Measurements from ENCODE around the gene SGCE.

SGCE gene

DNA sequence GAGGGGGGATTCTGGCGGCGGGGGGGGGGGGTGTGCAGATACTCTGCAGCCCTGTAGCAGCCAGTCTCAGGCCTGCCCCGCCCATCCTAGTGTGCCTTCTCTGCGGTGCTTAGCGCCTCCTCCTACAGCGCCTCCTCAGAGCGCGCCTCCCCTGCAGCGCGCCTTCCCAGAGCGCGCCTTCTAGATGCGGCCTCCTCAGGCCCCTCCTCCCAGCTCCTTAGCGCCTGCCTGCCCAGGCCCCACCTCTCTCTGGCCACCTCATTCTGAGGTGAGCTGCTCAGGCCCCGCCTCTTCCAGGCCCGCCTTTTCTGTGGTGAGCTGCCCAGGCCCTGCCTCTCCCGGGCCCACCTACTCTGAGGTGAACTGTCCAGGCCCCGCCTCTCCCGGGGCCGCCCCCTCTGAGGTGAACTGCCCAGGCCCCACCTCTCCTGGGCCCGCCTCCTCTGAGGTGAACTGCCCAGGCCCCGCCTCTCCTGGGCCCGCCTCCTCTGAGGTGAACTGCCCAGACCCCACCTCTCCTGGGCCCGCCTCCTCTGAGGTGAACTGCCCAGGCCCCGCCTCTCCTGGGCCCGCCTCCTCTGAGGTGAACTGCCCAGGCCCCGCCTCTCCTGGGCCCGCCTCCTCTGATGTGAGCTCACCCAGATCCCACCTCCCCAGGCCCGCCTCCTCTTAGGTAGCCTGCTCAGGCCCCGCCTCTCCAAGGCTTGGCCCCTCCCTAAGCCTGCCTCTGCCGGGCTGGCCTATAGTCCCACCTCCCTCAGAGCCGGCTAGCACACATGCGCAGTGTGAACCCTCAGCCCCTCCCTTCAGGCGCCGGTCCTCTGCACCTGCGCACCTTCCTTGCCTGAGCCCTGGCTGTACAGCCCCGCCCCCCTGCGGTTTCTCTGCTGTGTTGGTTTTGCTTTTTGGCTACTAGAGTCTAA lies 2.1 kb upstream of the SGCE start:
- peak; percentile 92 for DNase-seq

GRCh38 chr7:94656925-94657731 lies 1.2 kb upstream of the SGCE start:
- DNase-seq, result peak; percentile 38

DNA sequence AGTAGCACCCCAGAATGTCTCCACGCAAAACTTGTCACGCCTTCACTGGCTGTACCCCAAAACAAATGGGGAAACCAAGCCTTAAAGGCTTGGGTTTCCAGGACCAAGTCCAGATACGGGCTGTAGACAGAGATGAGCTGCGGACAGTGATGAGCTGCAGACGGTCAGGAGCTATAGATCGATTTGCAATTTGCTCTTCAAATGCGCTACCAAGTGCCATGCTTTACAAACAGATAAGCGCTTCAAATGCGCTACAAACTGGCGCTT lies 658 bp upstream of the SGCE start:
- DNase-seq, result no peak

DNA sequence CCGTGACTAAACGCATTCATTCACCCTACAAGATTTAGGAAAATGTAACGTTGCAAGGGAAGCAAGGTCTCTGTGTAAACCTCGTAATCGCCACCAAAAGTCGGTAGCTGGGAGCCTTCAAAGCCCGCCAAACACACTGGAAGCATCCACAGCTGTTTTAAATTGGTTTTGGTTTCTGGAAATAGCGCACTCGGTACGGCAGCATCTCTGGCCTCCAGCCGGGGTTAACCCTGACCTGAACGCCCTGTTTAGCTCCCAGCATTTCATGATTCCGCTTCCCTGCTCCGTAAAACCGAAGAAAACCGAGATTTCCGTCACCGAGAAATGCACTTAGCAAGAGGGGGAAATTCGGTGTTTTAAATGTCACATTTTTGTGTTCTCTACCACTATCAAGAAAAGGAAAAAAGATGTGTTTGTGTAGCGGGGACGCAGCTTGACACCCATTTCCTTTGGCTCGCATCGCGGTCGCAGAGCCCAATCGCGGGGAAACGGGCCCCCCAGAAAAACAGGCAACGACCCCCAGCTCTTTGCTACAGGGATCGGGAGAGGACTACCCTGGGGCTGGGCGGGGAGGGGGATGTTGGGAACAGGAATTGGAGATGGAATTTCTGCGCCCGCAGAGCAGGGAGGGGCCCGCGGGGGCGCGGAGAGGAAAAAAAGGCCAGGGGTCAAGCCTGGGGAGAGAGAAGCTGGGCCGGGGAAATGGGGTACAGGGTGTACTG lies 646 bp downstream of the SGCE start:
- DNase-seq, result peak; percentile 78

DNA sequence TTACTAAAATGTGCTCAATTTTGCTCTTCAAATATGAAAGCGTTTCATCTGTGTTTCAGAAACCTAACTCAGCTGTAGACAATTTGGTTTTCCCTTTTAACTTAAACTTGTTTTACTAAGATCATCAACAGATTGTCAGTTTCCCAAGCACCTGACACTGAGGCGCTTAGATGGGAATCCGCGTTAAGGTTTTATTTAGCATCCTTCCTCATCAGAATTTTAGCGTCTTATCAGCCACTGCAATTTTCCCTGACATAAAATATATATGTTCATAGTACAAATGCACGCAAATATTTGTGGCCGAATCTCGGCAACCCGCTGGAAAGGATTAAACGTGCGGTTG lies 1.2 kb downstream of the SGCE start:
- no peak for DNase-seq

DNA sequence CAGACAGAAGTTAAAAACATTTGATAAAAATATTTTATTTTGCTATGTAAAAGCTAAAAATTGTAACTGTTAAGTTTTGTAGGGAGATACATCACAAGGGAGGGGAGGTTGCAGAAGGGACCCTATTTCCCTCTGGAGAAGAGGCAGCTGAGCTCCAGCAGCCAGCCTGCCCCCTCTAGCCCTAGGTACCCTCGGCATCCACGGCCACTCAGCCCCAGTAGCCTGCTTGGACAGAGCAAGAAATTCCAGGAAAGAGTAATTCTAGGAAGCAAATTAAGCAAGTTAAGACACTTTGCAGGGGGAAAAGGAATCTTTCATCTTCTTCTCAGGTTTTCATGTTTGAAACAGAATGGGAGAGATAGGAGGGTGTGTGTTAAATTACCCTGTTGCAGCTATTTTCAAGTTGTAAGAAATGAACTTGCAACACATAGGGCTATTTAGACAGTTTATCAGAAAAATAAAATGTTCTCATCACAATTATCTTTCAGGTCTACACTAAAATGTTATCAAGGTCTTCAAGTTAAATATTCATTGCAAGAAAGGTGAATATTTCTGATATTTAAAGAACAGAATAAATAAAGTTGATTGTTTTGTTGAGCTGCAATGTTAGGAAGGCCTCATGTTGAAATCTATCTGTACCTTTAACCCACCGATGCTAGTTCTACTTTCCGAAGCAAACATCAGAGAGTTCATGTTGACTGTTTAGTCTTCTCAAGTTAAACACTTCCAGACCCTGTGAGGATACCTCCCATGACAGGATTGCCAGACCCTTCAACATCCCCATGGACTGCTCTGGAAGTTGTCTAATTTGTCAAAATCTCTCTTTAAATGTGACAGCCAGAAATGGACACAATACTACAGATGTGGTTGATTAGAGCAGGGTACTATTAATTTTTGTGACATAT lies 5.5 kb downstream of the SGCE start:
- no peak for DNase-seq

DNA sequence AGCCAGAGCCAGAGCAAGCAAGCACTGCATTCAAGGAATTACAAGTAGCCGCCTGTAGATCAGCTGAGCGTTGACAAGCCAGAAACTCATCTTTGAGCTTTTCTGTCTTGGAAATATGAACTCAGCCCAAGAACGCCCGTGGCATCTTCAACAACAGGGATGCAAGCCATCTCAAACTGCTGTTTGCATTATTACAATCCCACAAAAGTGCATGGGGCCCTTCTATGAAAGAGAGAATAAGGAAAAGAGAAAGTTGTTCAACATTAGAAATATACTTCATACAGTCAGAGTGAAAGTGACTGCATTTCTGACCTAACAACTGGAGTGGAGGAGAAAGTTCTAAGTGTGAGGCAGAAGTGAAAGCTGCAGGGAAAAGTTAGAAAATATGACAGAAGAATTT lies 6.5 kb downstream of the SGCE start:
- DNase-seq, result peak; percentile 15

DNA sequence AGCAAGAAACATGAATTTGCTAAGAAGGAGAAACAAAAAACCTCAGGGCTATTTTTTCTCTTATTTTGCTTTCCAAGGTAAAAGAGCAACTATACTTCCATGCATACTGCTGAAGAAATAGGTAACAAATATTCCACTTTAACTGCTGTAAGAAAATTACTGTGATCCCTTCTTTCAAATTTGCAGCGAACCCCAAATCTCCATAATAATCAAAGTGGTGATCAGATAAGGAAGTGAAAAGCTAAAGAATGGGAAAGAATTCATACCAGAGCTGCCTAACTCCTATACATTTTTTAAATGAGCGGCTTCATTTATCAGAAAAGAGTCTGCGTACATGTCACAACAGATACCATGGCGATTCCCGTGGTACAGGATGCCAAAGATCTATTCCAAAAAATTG lies 7.2 kb downstream of the SGCE start:
- DNase-seq, result no peak

DNA sequence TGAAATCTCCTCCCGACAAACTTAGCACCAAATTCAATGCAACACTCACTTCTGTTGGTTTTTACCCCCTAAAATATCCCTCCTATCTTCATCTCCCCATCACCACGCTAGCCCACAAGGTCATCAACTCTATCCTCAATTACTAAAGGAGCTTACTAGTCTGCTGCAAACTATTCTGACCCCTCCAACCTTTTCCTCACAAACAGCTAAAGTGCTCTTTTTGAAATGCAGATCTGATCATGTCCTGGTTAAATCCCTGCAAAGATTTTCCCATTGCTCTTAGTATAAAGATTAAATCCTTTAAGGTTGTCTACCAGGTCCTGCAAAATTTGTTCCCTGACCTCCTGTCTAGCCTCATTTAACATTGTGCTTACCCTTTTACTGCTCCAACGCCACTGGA lies 8.6 kb downstream of the SGCE start:
- no peak for DNase-seq

- DNase-seq, result no peak
These were observed 12.0 kb downstream of the SGCE start for GRCh38 chr7:94643771-94644545.

- no peak for DNase-seq
These were observed 12.9 kb downstream of the SGCE start for GRCh38 chr7:94642838-94643653.

DNA sequence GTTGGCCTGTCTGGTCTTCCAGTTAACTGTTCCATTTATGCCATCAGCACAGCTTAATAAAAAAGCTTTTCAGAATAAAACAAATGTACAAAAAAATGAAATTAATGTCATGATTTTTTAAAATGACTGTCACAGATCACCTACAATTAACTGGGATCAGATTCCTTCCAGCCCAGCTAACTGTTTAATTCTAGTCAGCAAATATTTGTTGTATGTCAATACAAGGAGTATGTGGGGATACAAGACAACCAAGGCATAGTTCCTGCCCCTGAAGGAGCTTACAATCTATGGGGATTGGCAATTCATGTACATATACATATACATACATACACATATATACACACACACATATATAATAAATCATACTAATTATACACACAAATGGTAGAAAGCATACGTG lies 16.5 kb downstream of the SGCE start:
- no peak for DNase-seq

DNA sequence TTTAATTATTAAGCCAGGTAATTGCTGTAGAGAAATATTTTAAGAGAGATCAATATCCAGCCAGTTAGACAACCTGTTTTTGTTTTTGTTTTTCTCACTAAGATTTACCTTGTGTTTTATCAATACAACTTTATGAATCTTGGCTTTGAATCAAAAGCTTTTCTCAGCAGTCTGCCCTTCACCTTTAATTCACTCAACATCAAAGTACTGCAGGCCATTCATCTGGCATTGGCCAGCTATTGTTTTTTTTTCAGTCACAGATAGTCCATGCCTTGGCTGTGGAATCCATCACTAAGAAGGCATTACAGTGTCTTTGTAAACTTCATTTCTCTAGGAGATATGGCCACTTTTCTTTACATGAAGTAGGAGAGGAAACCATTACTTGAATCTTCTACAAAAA lies 20.2 kb downstream of the SGCE start:
- no peak for DNase-seq

- DNase-seq, result no peak
These were observed 21.4 kb downstream of the SGCE start for GRCh38 chr7:94634502-94634901.

DNA sequence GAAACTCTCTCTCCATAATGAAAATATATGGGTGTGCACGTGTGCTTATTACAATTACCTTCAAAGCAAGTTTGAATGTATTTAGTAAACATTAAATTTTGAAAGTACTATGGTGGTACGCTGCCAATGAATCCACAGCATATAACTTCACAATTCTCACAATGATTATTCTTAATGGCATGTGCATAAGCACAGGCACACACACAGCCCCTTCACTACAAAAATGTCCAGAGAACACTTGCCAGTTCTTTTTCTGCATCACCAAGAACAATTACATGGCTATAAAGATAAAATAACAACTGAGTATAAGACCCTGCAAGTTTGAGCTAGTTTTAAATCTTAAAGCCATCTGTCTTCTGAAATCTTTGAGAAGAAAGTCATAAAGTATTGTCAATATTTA lies 22.2 kb downstream of the SGCE start:
- no peak for DNase-seq

DNA sequence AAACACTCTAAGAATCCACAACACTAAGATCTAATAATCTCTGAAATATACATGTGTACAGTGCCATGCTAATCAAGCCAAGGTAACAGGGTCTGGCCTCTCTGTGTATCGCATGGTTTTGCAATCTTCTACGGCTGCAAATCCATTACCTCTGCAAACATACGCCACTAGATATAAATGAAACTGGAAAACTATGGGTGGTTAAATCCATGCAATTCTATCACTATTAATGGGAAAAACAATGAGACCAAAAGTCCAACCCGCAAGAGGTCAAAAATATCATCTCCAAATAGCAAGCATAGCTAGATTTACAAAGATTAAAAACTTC lies 23.0 kb downstream of the SGCE start:
- no peak for DNase-seq

DNA sequence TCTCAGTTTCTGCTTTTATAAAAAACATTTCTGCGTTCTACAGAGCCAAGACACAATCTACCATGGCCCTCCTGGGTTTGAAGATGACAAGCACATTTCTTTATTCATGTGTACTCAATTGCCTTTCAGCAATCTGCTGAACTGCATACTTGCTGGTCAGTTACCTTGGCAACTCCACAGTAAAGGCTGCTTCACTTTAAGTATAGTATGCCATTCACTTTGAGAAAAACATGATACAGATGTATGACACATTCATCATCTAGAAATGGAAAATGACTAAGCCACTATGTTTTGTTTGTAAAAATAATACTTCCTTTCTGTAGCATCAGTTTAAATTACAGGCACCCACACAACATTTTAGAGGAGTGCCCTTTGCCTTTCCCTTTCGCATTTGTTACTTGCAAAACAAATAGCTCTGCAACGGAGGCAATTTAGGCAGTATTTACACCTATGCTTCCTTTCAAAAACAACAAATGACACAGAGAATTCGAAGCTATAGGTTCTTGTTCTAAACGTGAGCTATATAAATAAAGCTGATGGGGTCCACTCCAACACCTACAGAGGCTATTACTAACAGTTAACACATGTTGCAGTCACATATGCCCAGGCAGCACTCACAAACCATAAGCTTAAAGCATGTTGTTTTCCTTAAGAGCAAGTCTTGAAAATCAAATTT lies 23.5 kb downstream of the SGCE start:
- peak; percentile 83 for DNase-seq

GRCh38 chr7:94630855-94631254 lies 25.1 kb downstream of the SGCE start:
- no peak for DNase-seq

DNA sequence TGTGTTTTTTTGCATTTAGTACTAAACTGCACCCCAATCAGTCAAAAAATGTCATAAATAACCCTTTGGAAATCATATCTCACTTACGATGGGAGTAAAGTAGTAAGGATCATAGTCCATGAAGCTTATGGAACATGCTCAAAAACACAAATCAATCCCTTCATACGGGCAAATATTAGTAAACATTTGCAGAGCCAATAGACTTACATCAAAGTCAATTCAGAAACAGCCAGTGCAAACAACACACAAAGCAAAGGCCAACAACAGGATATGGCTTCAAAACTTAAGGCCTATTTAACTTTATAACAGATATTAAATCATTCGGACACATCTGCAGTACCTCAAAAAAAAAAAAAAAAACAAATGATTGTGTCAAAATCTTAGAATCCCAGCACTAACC lies 32.1 kb downstream of the SGCE start:
- no peak for DNase-seq

DNA sequence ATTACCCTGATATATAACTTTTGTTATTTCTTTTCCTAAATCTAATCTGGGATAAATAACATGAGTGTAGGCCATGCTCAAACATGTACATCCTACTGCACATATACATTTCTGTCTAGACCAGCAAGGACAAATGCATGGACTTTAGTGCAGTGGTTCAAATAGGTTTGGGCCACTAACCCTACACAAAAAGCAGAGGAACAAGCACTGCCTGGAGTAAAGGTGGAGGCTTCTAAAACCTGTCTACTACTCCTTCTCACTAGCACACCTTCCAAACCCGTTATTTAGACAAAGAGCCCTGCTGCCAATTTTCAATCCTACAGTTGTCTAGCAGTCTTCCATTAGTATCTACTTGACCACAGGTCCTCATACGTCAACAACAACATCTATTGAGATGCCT lies 34.8 kb downstream of the SGCE start:
- no peak for DNase-seq

- peak; percentile 88 for DNase-seq
These were observed 35.2 kb downstream of the SGCE start for GRCh38 chr7:94620703-94621118.

Data from fibroblast of skin of right quadriceps (primary cell).